Mammary epithelial cell (primary cell): ENCODE data around the gene TMEM131L.

Source experiments
- CTCF ChIP-seq, 2 donors: IDR thresholded peaks in 1 of 2; conservative IDR thresholded peaks in 1 of 2; 2 replicates each; pipeline ENCODE4 v1.5.1; 2011 to 2012; ENCODE audit warnings: inconsistent platforms in 2 of 2, low read length in 2 of 2, mild to moderate bottlenecking in 2 of 2, control low read depth in 1 of 2, low read depth in 1 of 2; ENCODE audit not compliant: insufficient read depth in 1 of 2; ENCODE audit errors: extremely low read depth in 1 of 2
- EZH2 ChIP-seq: IDR thresholded peaks from 2 replicates; pipeline ENCODE4 v1.6.1; 2012; ENCODE audit warnings: low read length, inconsistent platforms, borderline replicate concordance

GRCh38 chr4:153488006-153488891 lies 22.1 kb downstream of the TMEM131L start:
- TF ChIP-seq CTCF (conservative IDR thresholded peaks at IDR 0.05 in 1 of 2, IDR thresholded peaks at IDR 0.05 in 1 of 2; ENCODE audit: extremely low read depth in 1 of 2, insufficient read depth in 1 of 2, low read depth in 1 of 2, low read length in 2 of 2), result no peak
- no peak for TF ChIP-seq EZH2
